Liver (tissue), 9 donors: ENCODE data around the gene PPP1R3G. TPM values are rescaled to one million over a fixed set of nuclear protein-coding genes. Genes with fewer than 3 reads are reported as not detected.
A peak's percentile ranks its signal among the peaks of the same experiment; 100 is the strongest.
"Not testable (repeated sequence)": the region's sequence is repeated elsewhere in the genome, so short reads cannot be mapped to it uniquely, and the experiment has no call there.

ENCODE experiments used
- DNase-seq: peaks from one replicate; pipeline ENCODE4 v3.0.0-alpha.2; 2017; ENCODE audit warnings: low spot score
- H3K27ac ChIP-seq, 2 donors: one replicate each; pipeline ENCODE4 v1.7.0; 2013; ENCODE audit warnings: inconsistent platforms in 2 of 2, low read length in 2 of 2, control low read depth in 1 of 2, low read depth in 1 of 2, mild to moderate bottlenecking in 1 of 2
- H3K27me3 ChIP-seq, 4 donors: one replicate each; pipeline versions ENCODE4 v1.6.1 to v1.7.0; 2013; ENCODE audit warnings: low read length in 3 of 4, inconsistent platforms in 1 of 4, mild to moderate bottlenecking in 1 of 4, moderate library complexity in 1 of 4; ENCODE audit not compliant: control insufficient read depth in 4 of 4, insufficient read depth in 4 of 4
- H3K36me3 ChIP-seq, 4 donors: one replicate each; pipeline versions ENCODE4 v1.6.1 to v1.7.0; 2013; ENCODE audit warnings: low read length in 3 of 4, mild to moderate bottlenecking in 3 of 4, low read depth in 1 of 4, moderate library complexity in 1 of 4; ENCODE audit not compliant: control insufficient read depth in 4 of 4, insufficient read depth in 3 of 4
- H3K4me1 ChIP-seq, 4 donors: one replicate each; pipeline versions ENCODE4 v1.6.1 to v1.7.0; 2013; ENCODE audit warnings: low read length in 3 of 4, mild to moderate bottlenecking in 3 of 4, moderate library complexity in 1 of 4; ENCODE audit not compliant: control insufficient read depth in 4 of 4, insufficient read depth in 4 of 4
- H3K4me3 ChIP-seq, 3 donors: one replicate each; pipeline versions ENCODE4 v1.6.1 to v1.7.0; 2013; ENCODE audit warnings: low read length in 3 of 3, control low read depth in 1 of 3, low read depth in 1 of 3, mild to moderate bottlenecking in 1 of 3
- H3K9ac ChIP-seq, 2 donors: one replicate each; pipeline ENCODE4 v1.7.0; 2013; ENCODE audit warnings: low read length in 2 of 2, mild to moderate bottlenecking in 2 of 2, moderate library complexity in 2 of 2, control low read depth in 1 of 2, low read depth in 1 of 2
- H3K9me3 ChIP-seq, 4 donors: one replicate each; pipeline versions ENCODE4 v1.6.1 to v1.7.0; 2013; ENCODE audit warnings: low read length in 3 of 4; ENCODE audit not compliant: control insufficient read depth in 4 of 4
- EGR1 ChIP-seq, 2 donors: IDR thresholded peaks; 2 replicates each; pipeline ENCODE4 v1.6.1; 2016 to 2018; ENCODE audit warnings: antibody characterized with exemption in 2 of 2, low read depth in 2 of 2
- FOXA2 ChIP-seq: IDR thresholded peaks from 2 replicates; pipeline ENCODE4 v1.6.1; 2016; ENCODE audit warnings: antibody characterized with exemption
- GABPA ChIP-seq, 2 donors: IDR thresholded peaks in 1 of 2; conservative IDR thresholded peaks in 1 of 2; 2 replicates each; pipeline ENCODE4 v1.6.1; 2016; ENCODE audit warnings: antibody characterized with exemption in 2 of 2, mild to moderate bottlenecking in 1 of 2, moderate library complexity in 1 of 2
- HNF4A ChIP-seq, 2 donors: conservative IDR thresholded peaks; 2 replicates each; pipeline ENCODE4 v1.6.1; 2016; ENCODE audit warnings: antibody characterized with exemption in 2 of 2, mild to moderate bottlenecking in 2 of 2
- JUND ChIP-seq, 2 donors: IDR thresholded peaks; 2 replicates each; pipeline ENCODE4 v1.6.1; 2016; ENCODE audit warnings: antibody characterized with exemption in 2 of 2
- NR2F2 ChIP-seq: IDR thresholded peaks from 2 replicates; pipeline ENCODE4 v1.6.1; 2016; ENCODE audit warnings: antibody characterized with exemption
- RAD21 ChIP-seq, 2 donors: IDR thresholded peaks; 2 replicates each; pipeline ENCODE4 v1.6.1; 2016; ENCODE audit warnings: antibody characterized with exemption in 2 of 2, mild to moderate bottlenecking in 2 of 2
- RXRA ChIP-seq, 2 donors: IDR thresholded peaks; 2 replicates each; pipeline ENCODE4 v1.6.1; 2017 to 2018; ENCODE audit warnings: antibody characterized with exemption in 2 of 2, mild to moderate bottlenecking in 1 of 2
- SP1 ChIP-seq: IDR thresholded peaks from 2 replicates; pipeline ENCODE4 v1.6.1; 2018; ENCODE audit warnings: antibody characterized with exemption, mild to moderate bottlenecking
- TAF1 ChIP-seq: conservative IDR thresholded peaks from 2 replicates; pipeline ENCODE4 v1.6.1; 2016; ENCODE audit warnings: antibody characterized with exemption, mild to moderate bottlenecking
- YY1 ChIP-seq: IDR thresholded peaks from 2 replicates; pipeline ENCODE4 v1.6.1; 2016; ENCODE audit warnings: antibody characterized with exemption, mild to moderate bottlenecking
- WGBS: extraction: QIAGEN DNeasy Blood & Tissue Kit; methylation state at CpG from one replicate; pipeline ENCODE4 v1.1.7; 2013; 5-methylcytosine and 5-hydroxymethylcytosine counted together
- polyA plus RNA-seq, 2 donors: library from polyadenylated mRNA; stranded (reverse) in 1 of 2; unstranded in 1 of 2; fragments of 200-250 nt in 1 of 2; fragments of >200 nt in 1 of 2; fragmentation: Nextera tagmentation in 1 of 2; extraction: Ambion mirVana in 1 of 2; gene quantifications; one replicate each; pipeline versions ENCODE4 v1.2.1 to v1.2.3, GENCODE V29; 2013 to 2015
- total RNA-seq, 2 donors: library from RNA; depleted of rRNA; stranded (reverse); fragments of >200 nt; gene quantifications; one replicate each; pipeline ENCODE4 v1.2.3, GENCODE V29; 2014
- TF ChIP-seq, protein P1 (sequence below): IDR thresholded peaks from 2 replicates; pipeline ENCODE4 v1.6.1; 2016; ENCODE audit warnings: antibody characterized with exemption
- TF ChIP-seq, protein P2 (sequence below): IDR thresholded peaks from 2 replicates; pipeline ENCODE4 v1.6.1; 2016; ENCODE audit warnings: antibody characterized with exemption, mild to moderate bottlenecking
- TF ChIP-seq, protein P3 (sequence below): IDR thresholded peaks from 2 replicates; pipeline ENCODE4 v1.6.1; 2016; ENCODE audit warnings: antibody characterized with exemption
- TF ChIP-seq, protein P4 (sequence below): IDR thresholded peaks from 2 replicates; pipeline ENCODE4 v1.6.1; 2016; ENCODE audit warnings: antibody characterized with exemption
- donor health status: healthy.
- donor health status: healthy.
- donor health status: healthy.
- donor health status: healthy.
- donor health status: healthy.

Gene PPP1R3G
- total and polyA plus RNA-seq, 4 donors, result 0.25 to 3.0 (median 0.47) TPM

DNA sequence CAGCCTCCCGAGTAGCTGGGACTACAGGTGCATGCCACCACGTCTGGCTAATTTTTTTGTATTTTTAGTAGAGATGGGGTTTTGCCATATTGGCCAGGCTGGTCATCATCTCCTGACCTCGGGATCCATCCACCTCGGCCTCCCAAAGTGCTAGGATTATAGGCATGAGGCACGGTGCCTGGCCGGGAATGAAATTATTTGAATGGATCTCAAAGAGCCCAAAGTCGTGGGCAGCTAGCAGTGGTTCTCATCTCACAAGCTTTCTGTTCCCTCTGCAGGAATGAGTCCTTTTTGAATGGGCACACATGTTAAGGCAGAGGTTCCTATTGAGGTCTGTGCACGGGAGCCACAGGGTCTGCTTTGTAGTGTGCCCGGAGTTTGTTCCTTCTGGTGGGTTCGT, 34.9 kb downstream of the PPP1R3G start:
- no peak for DNase-seq
- Histone ChIP-seq H3K27ac (peak overlapping the region in 1 of 2 donors; percentile 8), H3K27me3 (no peaks in the 10 kb centered on the region), H3K36me3 (no peaks in the 10 kb centered on the region), H3K9ac (no peak overlapping the region), H3K9me3 (no peaks in the 10 kb centered on the region), H3K4me1 (peaks cover 15 to 39% (median 22%) of the 10 kb centered on the region in 4 donors), H3K4me3 (no peak overlapping the region)
- WGBS, result 96% methylated on average over 10 of the region's 10 CpGs
- TF ChIP-seq FOXA2 (no peak), HNF4A (conservative IDR thresholded peaks at IDR 0.05) (no peak), GABPA (IDR thresholded peaks at IDR 0.05 in 1 of 2, conservative IDR thresholded peaks at IDR 0.05 in 1 of 2) (no peak), JUND (IDR thresholded peaks at IDR 0.05) (no peak), EGR1 (IDR thresholded peaks at IDR 0.05; ENCODE audit: low read depth in 2 of 2) (no peak), SP1 (no peak), NR2F2 (no peak), RAD21 (IDR thresholded peaks at IDR 0.05) (no peak), RXRA (IDR thresholded peaks at IDR 0.05) (no peak), YY1 (no peak), TAF1 (no peak)
- TF ChIP-seq, protein P1, sequence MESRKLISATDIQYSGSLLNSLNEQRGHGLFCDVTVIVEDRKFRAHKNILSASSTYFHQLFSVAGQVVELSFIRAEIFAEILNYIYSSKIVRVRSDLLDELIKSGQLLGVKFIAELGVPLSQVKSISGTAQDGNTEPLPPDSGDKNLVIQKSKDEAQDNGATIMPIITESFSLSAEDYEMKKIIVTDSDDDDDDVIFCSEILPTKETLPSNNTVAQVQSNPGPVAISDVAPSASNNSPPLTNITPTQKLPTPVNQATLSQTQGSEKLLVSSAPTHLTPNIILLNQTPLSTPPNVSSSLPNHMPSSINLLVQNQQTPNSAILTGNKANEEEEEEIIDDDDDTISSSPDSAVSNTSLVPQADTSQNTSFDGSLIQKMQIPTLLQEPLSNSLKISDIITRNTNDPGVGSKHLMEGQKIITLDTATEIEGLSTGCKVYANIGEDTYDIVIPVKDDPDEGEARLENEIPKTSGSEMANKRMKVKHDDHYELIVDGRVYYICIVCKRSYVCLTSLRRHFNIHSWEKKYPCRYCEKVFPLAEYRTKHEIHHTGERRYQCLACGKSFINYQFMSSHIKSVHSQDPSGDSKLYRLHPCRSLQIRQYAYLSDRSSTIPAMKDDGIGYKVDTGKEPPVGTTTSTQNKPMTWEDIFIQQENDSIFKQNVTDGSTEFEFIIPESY, result no peak
- TF ChIP-seq, protein P2, sequence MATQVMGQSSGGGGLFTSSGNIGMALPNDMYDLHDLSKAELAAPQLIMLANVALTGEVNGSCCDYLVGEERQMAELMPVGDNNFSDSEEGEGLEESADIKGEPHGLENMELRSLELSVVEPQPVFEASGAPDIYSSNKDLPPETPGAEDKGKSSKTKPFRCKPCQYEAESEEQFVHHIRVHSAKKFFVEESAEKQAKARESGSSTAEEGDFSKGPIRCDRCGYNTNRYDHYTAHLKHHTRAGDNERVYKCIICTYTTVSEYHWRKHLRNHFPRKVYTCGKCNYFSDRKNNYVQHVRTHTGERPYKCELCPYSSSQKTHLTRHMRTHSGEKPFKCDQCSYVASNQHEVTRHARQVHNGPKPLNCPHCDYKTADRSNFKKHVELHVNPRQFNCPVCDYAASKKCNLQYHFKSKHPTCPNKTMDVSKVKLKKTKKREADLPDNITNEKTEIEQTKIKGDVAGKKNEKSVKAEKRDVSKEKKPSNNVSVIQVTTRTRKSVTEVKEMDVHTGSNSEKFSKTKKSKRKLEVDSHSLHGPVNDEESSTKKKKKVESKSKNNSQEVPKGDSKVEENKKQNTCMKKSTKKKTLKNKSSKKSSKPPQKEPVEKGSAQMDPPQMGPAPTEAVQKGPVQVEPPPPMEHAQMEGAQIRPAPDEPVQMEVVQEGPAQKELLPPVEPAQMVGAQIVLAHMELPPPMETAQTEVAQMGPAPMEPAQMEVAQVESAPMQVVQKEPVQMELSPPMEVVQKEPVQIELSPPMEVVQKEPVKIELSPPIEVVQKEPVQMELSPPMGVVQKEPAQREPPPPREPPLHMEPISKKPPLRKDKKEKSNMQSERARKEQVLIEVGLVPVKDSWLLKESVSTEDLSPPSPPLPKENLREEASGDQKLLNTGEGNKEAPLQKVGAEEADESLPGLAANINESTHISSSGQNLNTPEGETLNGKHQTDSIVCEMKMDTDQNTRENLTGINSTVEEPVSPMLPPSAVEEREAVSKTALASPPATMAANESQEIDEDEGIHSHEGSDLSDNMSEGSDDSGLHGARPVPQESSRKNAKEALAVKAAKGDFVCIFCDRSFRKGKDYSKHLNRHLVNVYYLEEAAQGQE, result no peak
- TF ChIP-seq, protein P3, sequence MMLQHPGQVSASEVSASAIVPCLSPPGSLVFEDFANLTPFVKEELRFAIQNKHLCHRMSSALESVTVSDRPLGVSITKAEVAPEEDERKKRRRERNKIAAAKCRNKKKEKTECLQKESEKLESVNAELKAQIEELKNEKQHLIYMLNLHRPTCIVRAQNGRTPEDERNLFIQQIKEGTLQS, result no peak
- TF ChIP-seq, protein P4, sequence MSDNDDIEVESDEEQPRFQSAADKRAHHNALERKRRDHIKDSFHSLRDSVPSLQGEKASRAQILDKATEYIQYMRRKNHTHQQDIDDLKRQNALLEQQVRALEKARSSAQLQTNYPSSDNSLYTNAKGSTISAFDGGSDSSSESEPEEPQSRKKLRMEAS, result no peak

DNA sequence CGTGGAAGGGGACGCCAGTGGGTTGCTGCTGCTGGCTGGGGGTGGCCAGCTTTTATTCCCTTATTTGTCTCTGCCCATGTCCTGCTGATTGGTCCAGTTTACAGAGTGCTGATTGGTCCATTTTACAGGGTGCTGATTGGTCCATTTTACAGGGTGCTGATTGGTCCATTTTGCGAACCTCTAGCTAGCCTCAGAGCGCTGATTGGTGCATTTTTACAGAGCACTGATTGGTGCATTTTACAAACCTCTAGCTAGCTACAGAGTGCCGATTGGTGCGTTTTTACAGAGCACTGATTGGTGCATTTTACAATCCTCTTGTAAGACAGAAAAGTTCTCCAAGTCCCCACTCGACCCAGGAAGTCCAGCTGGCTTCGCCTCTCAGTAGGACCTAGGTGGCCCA, 35.4 kb downstream of the PPP1R3G start:
- 97% methylated on average over 8 of the region's 8 CpGs for WGBS
- peak overlapping the region; percentile 92 to 96 for H3K27ac ChIP-seq

More for the DNA sequence above, 35.4 kb downstream of the PPP1R3G start:
- not testable (repeated sequence) for H3K4me3 ChIP-seq, H3K9me3 ChIP-seq, DNase-seq, H3K36me3 ChIP-seq, H3K9ac ChIP-seq, H3K27me3 ChIP-seq
- peaks cover 15 to 35% (median 22%) of the 10 kb centered on the region in 4 donors for H3K4me1 ChIP-seq
